ENCODE measurements around the gene LRRC18. TPM values are rescaled to one million over a fixed set of nuclear protein-coding genes. Genes with fewer than 3 reads are reported as not detected.

Gene LRRC18
- total and polyA plus RNA-seq, 7 experiments from 2014 or later: not detected

DNA sequence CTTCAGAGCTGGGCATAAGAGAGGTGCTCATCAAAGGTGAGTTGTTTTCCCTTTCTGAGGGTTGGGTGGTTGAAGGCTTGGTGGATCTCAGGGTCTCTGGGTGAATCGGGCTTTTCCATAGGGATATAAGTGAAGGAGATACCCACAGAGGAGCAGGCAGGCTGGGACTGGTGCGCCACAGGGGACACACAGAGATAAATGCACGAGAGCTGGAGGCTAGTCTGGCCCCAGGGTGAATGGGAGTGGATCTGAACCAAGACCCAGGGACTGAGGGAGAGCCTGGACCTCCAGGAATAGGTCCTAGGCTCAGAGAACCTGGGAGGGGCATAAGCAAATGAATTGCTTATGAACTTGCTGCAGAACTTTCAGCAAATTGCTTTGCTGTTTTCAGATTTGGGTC, 61.5 kb downstream of the LRRC18 start:
- H3K4me3 ChIP-seq (ENCODE audit: low read length): no peak overlapping the region
- no peaks in the 10 kb centered on the region for H3K36me3 ChIP-seq (ENCODE audit: control insufficient read depth in 2 of 3, insufficient read depth in 3 of 3, low read length in 3 of 3)
- intact Hi-C loops (cut with micrococcal nuclease): no loop called here
- no peak overlapping the region for H3K4me3 Mint-ChIP-seq
- ATAC-seq: no peak
- peaks cover 0 to 4% (median 0%) of the 10 kb centered on the region in 5 donors for H3K27me3 Mint-ChIP-seq
- H3K9me3 ChIP-seq (ENCODE audit: control insufficient read depth in 2 of 3, low read length in 3 of 3): no peaks in the 10 kb centered on the region
- no peaks in the 10 kb centered on the region for H3K36me3 Mint-ChIP-seq
- CTCF ChIA-PET: no interaction called here
- H3K4me1 ChIP-seq (ENCODE audit: control insufficient read depth in 2 of 2, insufficient read depth in 2 of 2, low read length in 2 of 2): no peaks in the 10 kb centered on the region
- no peaks in the 10 kb centered on the region for H3K27me3 ChIP-seq (ENCODE audit: control insufficient read depth in 2 of 2, insufficient read depth in 2 of 2, low read length in 2 of 2)
- no peaks in the 10 kb centered on the region for H3K4me1 Mint-ChIP-seq
- no peak overlapping the region for H3K27ac Mint-ChIP-seq
- DNase-seq: no peak
- POLR2A ChIA-PET: no interaction called here
- H3K27ac ChIP-seq (ENCODE audit: low read depth, low read length): no peak overlapping the region
- H3K9me3 Mint-ChIP-seq: no peaks in the 10 kb centered on the region

DNA sequence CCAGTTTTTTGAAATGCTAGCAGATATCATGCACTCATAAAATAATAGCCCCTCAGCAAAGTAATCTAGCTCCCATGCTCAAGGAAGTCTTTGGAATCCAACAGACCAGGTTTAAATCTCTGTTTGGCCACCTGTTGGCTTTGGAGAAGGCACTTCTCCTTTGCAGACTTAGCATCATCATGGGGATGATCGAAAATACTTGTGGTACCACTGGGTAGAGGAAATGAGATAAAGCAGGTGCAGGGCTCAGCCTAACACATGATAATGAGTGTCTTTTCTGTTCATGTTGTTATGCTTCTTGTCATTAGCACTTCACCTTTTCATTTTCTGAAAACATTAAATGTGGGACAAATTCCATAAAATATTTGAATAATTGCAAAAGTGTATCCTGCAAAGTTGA, 67.4 kb downstream of the LRRC18 start:
- Histone ChIP-seq H3K9me3 (ENCODE audit: control insufficient read depth in 2 of 3, low read length in 3 of 3) (no peaks in the 10 kb centered on the region), H3K4me1 (ENCODE audit: control insufficient read depth in 2 of 2, insufficient read depth in 2 of 2, low read length in 2 of 2) (no peaks in the 10 kb centered on the region), H3K27ac (ENCODE audit: low read depth, low read length) (no peak overlapping the region), H3K36me3 (ENCODE audit: control insufficient read depth in 2 of 3, insufficient read depth in 3 of 3, low read length in 3 of 3) (no peaks in the 10 kb centered on the region), H3K27me3 (ENCODE audit: control insufficient read depth in 2 of 2, insufficient read depth in 2 of 2, low read length in 2 of 2) (no peaks in the 10 kb centered on the region), H3K4me3 (ENCODE audit: low read length) (no peak overlapping the region)
- Mint-ChIP-seq H3K27ac (no peak overlapping the region), H3K36me3 (no peaks in the 10 kb centered on the region), H3K4me3 (no peak overlapping the region), H3K27me3 (peaks cover 0 to 9% (median 5%) of the 10 kb centered on the region in 5 donors), H3K4me1 (no peaks in the 10 kb centered on the region), H3K9me3 (no peaks in the 10 kb centered on the region)
- intact Hi-C loops (cut with micrococcal nuclease): no loop called here
- ChIA-PET CTCF (no interaction called here), POLR2A (no interaction called here)
- ATAC-seq: no peak
- no peak for DNase-seq

Small RNA genes within 50 kb of the gene (microRNA-seq; reads per million reads assigned to microRNA genes)
- not detected for gene MIR4294 (ENCODE audit: borderline microRNAs expressed)

Other genes starting within 250 kb of the LRRC18 start
- under 1 TPM in 1 of 5 experiments, not detected in 4; 0.12 TPM for gene VSTM4, start 175.7 kb upstream of the LRRC18 start, total RNA-seq
- gene VSTM4, start 175.7 kb upstream of the LRRC18 start, polyA plus RNA-seq: not detected
- under 1 TPM in 1 of 5 experiments, not detected in 4; 0.15 TPM for gene FAM170B, start 194.2 kb upstream of the LRRC18 start, total RNA-seq
- not detected for gene FAM170B, start 194.2 kb upstream of the LRRC18 start, polyA plus RNA-seq
- 10 to 100 TPM in 2 of 5 experiments, 1 to 10 TPM in 3; 1.1 to 20.2 (median 1.8) TPM for gene TMEM273, start 248.6 kb upstream of the LRRC18 start, total RNA-seq
- gene TMEM273, start 248.6 kb upstream of the LRRC18 start, polyA plus RNA-seq: under 1 TPM in 1 of 2 donors, not detected in 1; 0.26 TPM